ENCODE measurements around the gene THOC1.

The THOC1 gene

GRCh38 chr18:191725-192124 lies 76.1 kb downstream of the THOC1 start:
- no peak for DNase-seq (ENCODE audit: low read depth)
- H3K4me3 ChIP-seq (ENCODE audit: low read length): no peak overlapping the region
- no peak for TF ChIP-seq CTCF (IDR thresholded peaks at IDR 0.05; ENCODE audit: insufficient read depth, low read depth, low read length, missing control alignments)

GRCh38 chr18:189254-189653 lies 78.6 kb downstream of the THOC1 start:
- no peak for DNase-seq (ENCODE audit: low read depth)
- TF ChIP-seq CTCF (IDR thresholded peaks at IDR 0.05; ENCODE audit: insufficient read depth, low read depth, low read length, missing control alignments): no peak

GRCh38 chr18:183769-184168 lies 84.1 kb downstream of the THOC1 start:
- H3K4me3 ChIP-seq (ENCODE audit: low read length): no peak overlapping the region
- no peak for DNase-seq (ENCODE audit: low read depth)
- no peak for TF ChIP-seq CTCF (IDR thresholded peaks at IDR 0.05; ENCODE audit: insufficient read depth, low read depth, low read length, missing control alignments)

More at GRCh38 chr18:189254-189653, 78.6 kb downstream of the THOC1 start:
- no peak overlapping the region for H3K4me3 ChIP-seq (ENCODE audit: low read length)

GRCh38 chr18:181711-182110 lies 86.1 kb downstream of the THOC1 start:
- H3K4me3 ChIP-seq (ENCODE audit: low read length): no peak overlapping the region
- TF ChIP-seq CTCF (IDR thresholded peaks at IDR 0.05; ENCODE audit: insufficient read depth, low read depth, low read length, missing control alignments): no peak

GRCh38 chr18:179499-179898 lies 88.3 kb downstream of the THOC1 start:
- H3K4me3 ChIP-seq (ENCODE audit: low read length): no peak overlapping the region
- no peak for TF ChIP-seq CTCF (IDR thresholded peaks at IDR 0.05; ENCODE audit: insufficient read depth, low read depth, low read length, missing control alignments)
- no peak for DNase-seq (ENCODE audit: low read depth)

More at GRCh38 chr18:181711-182110, 86.1 kb downstream of the THOC1 start:
- DNase-seq (ENCODE audit: low read depth): no peak

GRCh38 chr18:172361-172760 lies 95.5 kb downstream of the THOC1 start:
- no peak for TF ChIP-seq CTCF (IDR thresholded peaks at IDR 0.05; ENCODE audit: insufficient read depth, low read depth, low read length, missing control alignments)
- no peak for DNase-seq (ENCODE audit: low read depth)
- no peak overlapping the region for H3K4me3 ChIP-seq (ENCODE audit: low read length)
